HG03280 (cell line): ENCODE measurements around the gene DOP1A.

Source experiments
- ATAC-seq: cut with Tn5 transposase; IDR thresholded peaks from one replicate; pipeline ENCODE4 v1.9.1; 2021; ENCODE audit warnings: mild to moderate bottlenecking, moderate library complexity; ENCODE audit not compliant: unreplicated experiment

The DOP1A gene

DNA sequence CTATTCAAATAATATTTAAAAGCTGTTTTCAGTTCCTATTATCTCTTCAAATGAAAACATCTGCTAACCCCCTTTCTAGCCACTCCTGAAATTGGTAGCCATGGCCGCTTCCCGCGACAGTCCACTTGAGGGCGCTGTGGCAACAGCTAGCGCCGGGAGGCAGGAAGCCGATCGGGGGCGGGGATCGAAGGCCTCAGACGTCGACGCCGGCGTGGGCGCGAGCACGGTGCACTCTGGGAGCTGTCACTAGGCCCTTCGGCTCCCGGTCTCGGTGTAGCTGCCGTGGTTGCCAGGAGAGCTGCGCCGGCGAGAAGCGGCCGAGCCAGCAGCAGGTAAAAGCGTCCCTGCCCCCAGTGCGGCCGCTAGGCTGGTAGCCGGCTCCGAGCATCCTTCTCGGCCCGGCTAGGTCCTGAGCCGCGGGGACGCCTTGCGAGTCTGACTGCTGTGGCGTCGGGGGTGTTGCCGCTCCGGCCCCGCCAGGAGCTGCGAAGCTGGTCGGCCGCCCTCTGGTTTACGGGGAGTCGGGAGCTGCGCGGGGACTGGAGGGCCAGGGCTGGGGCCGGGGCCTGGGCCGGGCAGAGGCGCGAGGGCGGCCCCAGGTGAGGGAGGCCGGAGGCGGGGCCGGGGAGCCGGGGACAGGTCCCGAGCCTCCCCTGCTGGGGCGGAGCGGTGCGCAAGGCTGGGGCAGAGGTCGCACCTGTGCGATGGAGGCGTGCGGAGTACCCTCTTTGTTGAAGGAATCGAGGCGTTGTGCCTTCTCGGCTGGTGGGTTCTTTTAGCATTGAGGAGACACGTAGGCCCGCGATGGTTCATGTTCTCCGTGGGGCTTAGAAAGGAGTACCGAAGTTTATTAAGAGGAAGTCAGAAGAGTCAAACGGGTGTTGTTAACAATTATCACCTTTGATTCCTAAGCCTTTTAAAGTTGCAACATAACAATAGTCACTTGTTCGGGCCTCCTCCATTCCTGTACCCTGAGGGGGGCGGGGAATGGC lies at the start of gene DOP1A:
DOP1A (plus strand) TSS at position 224 of the 992 bp plus-strand sequence. CDS start 29,307 bp downstream, outside the sequence.
- peak; percentile 84 for ATAC-seq

DNA sequence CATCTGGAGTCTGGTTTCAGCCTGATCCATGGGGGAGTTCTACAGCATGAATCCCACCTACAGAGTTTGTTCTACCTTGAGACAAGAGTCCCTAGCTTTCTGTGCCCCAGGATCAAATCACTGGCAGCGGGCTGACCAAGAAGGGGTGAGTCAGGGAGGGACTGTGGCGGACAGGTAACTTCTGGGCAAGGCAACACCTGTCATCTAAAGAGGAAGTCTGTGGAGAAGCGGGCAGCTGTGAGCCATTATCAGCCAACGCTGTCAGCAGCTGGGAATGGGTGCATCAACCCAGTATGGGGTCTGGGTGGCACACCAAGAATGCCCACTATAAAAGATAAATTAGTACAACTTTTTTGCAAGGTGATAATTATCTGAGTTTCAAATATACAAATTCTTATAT lies 47.7 kb upstream of the DOP1A start:
- ATAC-seq: no peak

- ATAC-seq: no peak
These were observed 35.8 kb upstream of the DOP1A start for GRCh38 chr6:83031689-83032088.

DNA sequence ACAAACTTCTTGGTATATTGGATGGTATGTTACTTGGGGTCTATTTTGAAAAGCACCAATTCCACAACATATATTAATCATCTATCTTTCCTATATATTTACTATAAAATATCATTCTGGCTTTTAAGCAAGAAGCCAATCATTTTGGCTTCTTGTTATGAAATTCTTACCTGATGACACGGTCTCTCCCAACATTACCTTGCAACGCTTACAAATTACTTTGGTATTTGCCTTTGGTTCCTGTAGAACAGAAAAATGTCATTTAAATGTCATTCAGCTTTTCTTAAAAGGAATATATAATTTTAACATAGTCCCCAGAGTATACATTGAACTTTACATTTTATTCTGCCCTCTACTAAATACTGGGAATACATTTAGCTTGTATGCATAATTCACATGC lies 29.2 kb upstream of the DOP1A start:
- no peak for ATAC-seq

- no peak for ATAC-seq
These were observed 24.9 kb upstream of the DOP1A start for GRCh38 chr6:83042467-83043053.

DNA sequence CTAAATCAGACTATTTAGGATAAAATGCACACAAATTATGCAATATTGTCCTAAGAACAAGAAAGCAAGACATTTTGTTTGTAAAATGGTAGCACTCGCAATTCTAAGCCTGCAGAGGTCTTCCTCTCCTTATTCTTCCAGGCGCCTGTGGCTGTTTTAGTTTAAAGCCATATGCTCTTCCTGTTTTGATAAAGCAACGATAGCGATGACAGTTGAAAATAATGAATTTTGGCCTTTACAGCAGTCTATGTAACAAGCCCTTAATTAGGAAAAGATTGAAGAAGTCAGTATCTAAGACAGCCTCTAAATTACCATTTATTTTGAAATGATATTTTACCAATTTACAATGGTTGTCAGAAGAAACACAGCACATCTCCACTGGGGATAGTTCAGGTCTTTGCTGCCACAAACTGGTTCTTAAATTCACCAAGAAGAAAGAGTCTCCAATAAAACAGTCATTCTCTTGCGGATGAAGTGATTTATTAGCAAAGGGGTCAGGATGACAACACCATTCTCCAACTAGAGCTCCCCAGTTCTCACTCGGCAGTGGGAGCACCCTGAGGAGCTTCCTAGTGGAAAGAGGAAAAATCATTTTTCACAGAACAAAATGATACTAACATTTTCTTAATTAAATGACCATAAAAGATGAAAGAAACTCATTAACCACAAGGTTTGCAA lies 23.2 kb upstream of the DOP1A start:
- no peak for ATAC-seq

- no peak for ATAC-seq
These were observed 20.3 kb upstream of the DOP1A start for GRCh38 chr6:83047065-83047754.

GRCh38 chr6:83051377-83052172 lies 15.9 kb upstream of the DOP1A start:
- no peak for ATAC-seq

DNA sequence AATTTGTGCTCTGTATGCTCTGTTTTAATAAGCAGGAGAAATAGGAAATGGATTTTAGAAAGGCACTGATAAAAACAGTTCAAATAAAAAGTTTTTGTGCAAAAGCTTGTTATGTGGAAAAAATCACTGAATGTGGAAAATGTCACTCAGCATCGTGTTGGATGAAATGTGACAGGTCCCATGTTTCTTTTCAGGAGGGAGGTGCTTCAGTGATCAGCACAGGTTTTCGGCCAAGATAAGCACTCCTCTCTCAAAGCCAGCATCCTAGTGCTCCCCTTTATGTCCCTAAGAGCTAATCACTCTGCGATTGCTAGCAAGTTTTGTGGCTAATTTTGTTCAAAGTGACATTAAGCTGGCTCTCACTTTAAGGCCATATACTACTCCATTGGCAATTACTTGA lies 13.8 kb upstream of the DOP1A start:
- ATAC-seq: no peak

- ATAC-seq: peak; percentile 51
These were observed 12.0 kb upstream of the DOP1A start for GRCh38 chr6:83055366-83055964.

GRCh38 chr6:83057705-83058321 lies 9.7 kb upstream of the DOP1A start:
- peak; percentile 94 for ATAC-seq

DNA sequence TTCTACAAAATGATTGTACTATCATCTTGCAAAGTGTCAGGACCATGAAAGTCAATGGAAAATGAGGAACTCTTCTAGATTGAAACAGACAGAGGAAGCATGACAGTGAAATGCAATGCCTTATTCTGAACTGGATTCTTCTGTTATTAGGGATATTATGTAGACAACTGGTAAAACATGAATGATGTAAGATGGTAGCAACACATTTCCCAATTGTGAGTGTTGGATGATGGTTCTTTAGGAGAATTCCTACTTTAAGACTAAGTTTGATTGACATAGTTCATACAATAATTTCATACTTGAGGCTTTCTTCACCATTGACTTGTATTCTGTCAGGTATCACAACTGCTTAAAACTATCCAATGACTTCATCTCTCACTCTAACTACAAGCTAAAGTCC lies 6.3 kb upstream of the DOP1A start:
- ATAC-seq: no peak

- ATAC-seq: no peak
These were observed 5.2 kb upstream of the DOP1A start for GRCh38 chr6:83062225-83062624.

DNA sequence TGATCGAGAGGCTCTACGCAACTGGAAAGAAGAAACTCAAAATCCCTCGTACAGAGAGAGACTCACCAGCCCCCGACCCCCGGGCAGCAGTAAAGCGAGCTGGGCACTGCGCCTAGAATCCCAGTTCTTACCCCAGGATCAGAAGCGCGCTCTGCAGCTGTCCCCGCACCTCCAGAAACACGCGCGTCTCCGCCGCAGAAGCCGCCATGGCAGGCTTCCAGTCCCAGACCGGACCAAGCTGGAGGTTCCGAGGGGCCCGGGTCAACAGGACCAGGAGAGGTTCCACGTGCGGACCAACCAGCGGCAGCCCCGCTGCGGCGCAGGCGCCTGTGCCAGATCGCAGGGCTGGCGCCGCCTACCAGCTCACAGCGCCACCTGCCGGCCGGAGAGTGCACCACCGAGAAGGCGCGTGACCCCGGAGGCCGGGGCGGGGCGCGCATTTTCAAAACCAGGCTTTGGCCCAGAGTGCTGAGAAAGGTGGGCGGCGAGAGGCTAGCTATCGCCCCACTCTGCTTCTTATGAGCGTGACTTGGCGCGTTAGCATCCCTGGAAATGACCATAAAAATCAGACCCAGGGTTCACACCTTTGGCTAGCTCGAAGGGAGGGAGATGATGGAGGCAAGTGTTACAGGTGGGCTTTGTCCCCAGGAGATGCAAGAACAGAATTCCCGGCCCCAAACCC lies 1.8 kb upstream of the DOP1A start, which contains the start of gene UBE3D:
UBE3D (minus strand) TSS at position 331 of the 682 bp plus-strand sequence; CDS start at position 208, 123 bp downstream.
- ATAC-seq: peak; percentile 63

- no peak for ATAC-seq
These were observed 1.1 kb downstream of the DOP1A start for GRCh38 chr6:83068616-83069015.

DNA sequence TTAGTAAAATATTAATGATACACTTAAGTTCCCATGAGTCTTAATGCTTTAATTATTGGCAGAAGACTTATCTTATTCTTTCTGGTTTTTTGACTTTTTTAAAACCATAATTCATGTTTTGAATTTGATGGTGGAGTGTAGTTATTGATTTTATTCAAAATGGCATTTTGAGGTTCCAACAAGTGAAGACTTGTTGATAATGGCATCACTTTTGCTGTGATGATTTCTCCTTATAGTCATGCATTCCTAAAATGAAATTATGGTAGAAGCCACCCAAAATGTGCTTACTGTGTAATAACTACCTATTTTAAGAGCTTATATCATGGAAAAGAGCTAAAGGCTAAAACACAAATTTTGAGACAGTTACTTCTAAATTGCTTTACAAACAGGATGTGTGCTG lies 2.2 kb downstream of the DOP1A start:
- no peak for ATAC-seq

DNA sequence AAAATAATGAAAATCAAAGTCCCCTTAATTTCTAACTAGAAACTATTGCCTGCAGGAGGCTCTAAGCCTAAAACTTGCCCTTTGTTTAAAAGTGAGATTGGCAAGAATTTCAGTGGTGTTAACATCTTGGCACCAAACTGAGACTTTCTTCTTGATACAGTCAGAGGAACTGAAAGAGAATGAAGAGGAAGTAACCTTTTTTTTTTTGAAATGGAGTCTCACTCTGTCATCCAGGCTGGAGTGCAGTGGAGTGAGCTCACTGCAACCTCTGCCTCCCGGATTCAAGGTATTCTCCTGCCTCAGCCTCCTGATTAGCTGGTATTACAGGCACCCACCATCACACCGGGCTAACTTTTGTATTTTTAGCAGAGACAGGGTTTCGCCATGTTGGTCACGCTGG lies 3.6 kb downstream of the DOP1A start:
- peak; percentile 44 for ATAC-seq

DNA sequence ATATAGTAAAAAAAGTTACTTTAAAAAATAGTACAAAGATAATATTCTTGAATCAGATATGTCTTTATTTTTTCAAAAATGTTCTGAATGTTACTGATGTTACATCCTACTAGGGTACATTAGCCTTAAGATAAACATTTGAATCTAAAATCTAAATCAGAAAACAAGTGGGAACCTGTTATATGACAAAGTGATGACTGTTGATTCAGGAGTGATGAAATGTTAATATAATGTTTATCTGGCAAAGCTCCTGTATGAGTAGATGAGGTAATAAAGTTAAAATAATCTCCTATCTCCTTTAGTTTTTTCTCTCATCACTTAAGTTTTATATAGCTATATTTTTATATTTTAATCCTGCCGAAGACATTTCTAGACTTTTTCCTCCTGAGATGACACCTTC lies 4.2 kb downstream of the DOP1A start:
- ATAC-seq: no peak

DNA sequence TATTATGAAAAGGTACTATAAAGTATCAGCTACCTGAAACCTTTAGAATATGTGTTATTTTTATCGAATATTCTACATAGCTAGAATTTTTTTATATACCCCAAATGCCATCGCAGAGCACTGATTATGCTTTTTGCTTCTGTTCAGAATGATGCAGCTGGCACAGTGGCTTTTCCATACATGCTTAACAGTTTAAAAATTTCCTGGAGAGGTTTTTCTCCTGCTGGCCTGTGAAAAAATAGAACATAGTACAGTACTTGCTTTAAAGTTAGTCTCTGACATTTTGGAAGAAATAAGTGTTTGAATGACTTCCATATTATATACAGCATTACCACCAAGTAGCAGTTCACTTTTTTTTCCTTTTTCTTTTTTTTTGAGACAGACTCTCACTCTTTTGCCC lies 5.3 kb downstream of the DOP1A start:
- ATAC-seq: no peak
